PFSK-1 (cell line): Measurements from ENCODE around the gene LCOR.

Source experiments
- FOXP2 ChIP-seq: optimal IDR thresholded peaks from 2 replicates; pipeline ENCODE3; 2011; ENCODE audit warnings: borderline replicate concordance, control low read depth, inconsistent platforms; ENCODE audit not compliant: insufficient read depth; ENCODE audit errors: extremely low read length, extremely low read depth
- POLR2AphosphoS5 ChIP-seq: IDR thresholded peaks from 2 replicates; pipeline ENCODE4 v1.6.1; 2012; ENCODE audit warnings: low read depth, mild to moderate bottlenecking, control low read depth, low read length, moderate library complexity
- REST ChIP-seq, 2 experiments: IDR thresholded peaks; 2 replicates each; pipeline versions ENCODE4 v1.6.1 to v1.8.0; 2011 to 2012; ENCODE audit warnings: low read depth in 2 of 2, low read length in 2 of 2, control low read depth in 1 of 2, inconsistent platforms in 1 of 2, mild to moderate bottlenecking in 1 of 2, moderate library complexity in 1 of 2; ENCODE audit not compliant: insufficient read depth in 1 of 2
- SIN3A ChIP-seq: IDR thresholded peaks from 2 replicates; pipeline ENCODE4 v1.6.1; 2012; ENCODE audit warnings: mild to moderate bottlenecking, low read length, moderate library complexity, borderline replicate concordance; ENCODE audit not compliant: insufficient read depth
- TAF1 ChIP-seq: IDR thresholded peaks from 2 replicates; pipeline ENCODE4 v1.6.1; 2012; ENCODE audit warnings: low read length, control low read depth, borderline replicate concordance; ENCODE audit not compliant: insufficient read depth

The LCOR gene

GRCh38 chr10:97010695-97011206 lies 178.7 kb downstream of the LCOR start:
- TF ChIP-seq POLR2AphosphoS5 (no peak), TAF1 (no peak), SIN3A (no peak), REST (IDR thresholded peaks at IDR 0.05; ENCODE audit: insufficient read depth in 1 of 2, low read depth in 2 of 2, low read length in 2 of 2) (no peak), FOXP2 (no peak)

- TF ChIP-seq FOXP2 (no peak), SIN3A (no peak), TAF1 (no peak)
Measured at GRCh38 chr10:97011397-97011796, 179.3 kb downstream of the LCOR start.

GRCh38 chr10:97012470-97012869 lies 180.4 kb downstream of the LCOR start:
- no peak for TF ChIP-seq FOXP2
- no peak for TF ChIP-seq TAF1
- no peak for TF ChIP-seq POLR2AphosphoS5
- no peak for TF ChIP-seq REST (IDR thresholded peaks at IDR 0.05; ENCODE audit: insufficient read depth in 1 of 2, low read depth in 2 of 2, low read length in 2 of 2)
- no peak for TF ChIP-seq SIN3A

GRCh38 chr10:97013568-97013967 lies 181.5 kb downstream of the LCOR start:
- TF ChIP-seq TAF1 (no peak), POLR2AphosphoS5 (no peak), FOXP2 (no peak), SIN3A (no peak)

- no peak for TF ChIP-seq SIN3A
- TF ChIP-seq REST (IDR thresholded peaks at IDR 0.05; ENCODE audit: insufficient read depth in 1 of 2, low read depth in 2 of 2, low read length in 2 of 2): no peak
- TF ChIP-seq FOXP2: no peak
- no peak for TF ChIP-seq POLR2AphosphoS5
- TF ChIP-seq TAF1: no peak
Measured at GRCh38 chr10:97013983-97014382, 181.9 kb downstream of the LCOR start.

- TF ChIP-seq FOXP2 (no peak), POLR2AphosphoS5 (no peak), REST (IDR thresholded peaks at IDR 0.05; ENCODE audit: insufficient read depth in 1 of 2, low read depth in 2 of 2, low read length in 2 of 2) (no peak), TAF1 (no peak), SIN3A (no peak)
Measured at GRCh38 chr10:97015240-97015639, 183.1 kb downstream of the LCOR start.
